A549 (cell line): ENCODE data around the gene TXN. TPM values are rescaled to one million over a fixed set of nuclear protein-coding genes. Genes with fewer than 3 reads are reported as not detected.

Source experiments
- ATAC-seq, 2 experiments: fragments of 200-7000 bp in 1 of 2; fragments of >200 bp in 1 of 2; cut with Nextera tagmentation in 1 of 2; cut with Tn5 transposase in 1 of 2; 3 replicates each; pipeline versions ENCODE4 v1.8.0 to v1.9.1; 2018 to 2020; ENCODE audit warnings: mild to moderate bottlenecking in 1 of 2, moderate library complexity in 1 of 2
- CTCF ChIA-PET: fragments of 300-600 bp; sonication (Branson Sonifier 250); formaldehyde crosslinking; extraction: SDS; loops from one replicate; lab custom pipeline; 2021; ENCODE audit warnings: antibody characterized with exemption, inconsistent platforms; lab: Yijun Ruan, JAX
- POLR2A ChIA-PET: fragments of 350-600 bp; formaldehyde crosslinking; extraction: SDS; loops from one replicate; lab custom pipeline; 2021; ENCODE audit warnings: antibody characterized with exemption, inconsistent platforms; lab: Yijun Ruan, JAX
- DNase-seq, 2 experiments: peaks; one replicate each; pipeline versions ENCODE4 v3.0.0 to v3.0.0-alpha.2; 2011 to 2016; ENCODE audit warnings: low read depth in 1 of 2, low spot score in 1 of 2
- FAIRE-seq: peaks from 2 replicates; lab custom pipeline; 2011; peaks lifted over from hg19 to GRCh38; lab: Jason Lieb, UNC
- H3K27ac ChIP-seq, 2 experiments: fragments of >200 bp; sonication (Bioruptor Twin); formaldehyde crosslinking; 3 replicates each; pipeline ENCODE4 v1.5.1; 2016 to 2017
- H3K4me1 ChIP-seq: fragments of >200 bp; sonication (Bioruptor Twin); formaldehyde crosslinking; 3 replicates; pipeline ENCODE4 v1.6.1; 2016
- H3K4me2 ChIP-seq: fragments of >200 bp; sonication (Bioruptor Twin); formaldehyde crosslinking; 3 replicates; pipeline ENCODE4 v1.6.1; 2016
- H3K4me3 ChIP-seq: fragments of >200 bp; sonication (Bioruptor Twin); formaldehyde crosslinking; 3 replicates; pipeline ENCODE4 v1.5.1; 2016
- H3K9me3 ChIP-seq: fragments of >200 bp; sonication (Bioruptor Twin); formaldehyde crosslinking; 3 replicates; pipeline ENCODE4 v1.6.1; 2016
- BCL3 ChIP-seq: fragments of >200 bp; sonication (Bioruptor Twin); formaldehyde crosslinking; IDR thresholded peaks from 3 replicates; pipeline ENCODE4 v1.6.1; 2016
- CBX8 ChIP-seq: fragments of 200-600 bp; sonication (generic); IDR thresholded peaks from 2 replicates; pipeline ENCODE4 v1.6.1; 2016
- CEBPB ChIP-seq, 2 experiments: fragments of >200 bp in 1 of 2; sonication (Bioruptor Twin) in 1 of 2; formaldehyde crosslinking in 1 of 2; IDR thresholded peaks; 2 replicates each; pipeline ENCODE4 v1.6.1; 2012 to 2016
- CHD2 ChIP-seq: fragments of 150-350 bp; IDR thresholded peaks from 2 replicates; pipeline ENCODE4 v1.6.1; 2014; ENCODE audit warnings: low read length; ENCODE audit not compliant: partially characterized antibody
- CHD4 ChIP-seq: fragments of 200-600 bp; sonication (generic); IDR thresholded peaks from 2 replicates; pipeline ENCODE4 v1.6.1; 2016; ENCODE audit warnings: antibody characterized with exemption, mild to moderate bottlenecking, borderline replicate concordance
- CTCF ChIP-seq: fragments of >200 bp; sonication (Bioruptor Twin); formaldehyde crosslinking; IDR thresholded peaks from 3 replicates; pipeline ENCODE4 v1.5.1; 2016
- EHF ChIP-seq: fragments of 250-450 bp; sonication (Bioruptor Pico); IDR thresholded peaks from 2 replicates; pipeline ENCODE4 v1.5.0; 2020; ENCODE audit warnings: mild to moderate bottlenecking
- EHMT2 ChIP-seq: fragments of 200-600 bp; sonication (generic); IDR thresholded peaks from 2 replicates; pipeline ENCODE4 v1.6.1; 2016; ENCODE audit warnings: antibody characterized with exemption, low read depth, mild to moderate bottlenecking, moderate library complexity
- ELK1 ChIP-seq: fragments of 150-350 bp; IDR thresholded peaks from 2 replicates; pipeline ENCODE4 v1.6.1; 2014; ENCODE audit warnings: low read depth, mild to moderate bottlenecking, low read length
- HDAC2 ChIP-seq: fragments of 200-600 bp; sonication (generic); IDR thresholded peaks from 2 replicates; pipeline ENCODE4 v1.6.1; 2016
- HEYL ChIP-seq: fragments of 250-450 bp; sonication (Bioruptor Pico); IDR thresholded peaks from 2 replicates; pipeline ENCODE4 v1.8.0; 2021; ENCODE audit warnings: mild to moderate bottlenecking, moderate library complexity
- KDM1A ChIP-seq: fragments of 200-600 bp; sonication (generic); IDR thresholded peaks from 2 replicates; pipeline ENCODE4 v1.6.1; 2016; ENCODE audit warnings: low read depth, mild to moderate bottlenecking
- KDM5A ChIP-seq: fragments of 200-600 bp; sonication (generic); IDR thresholded peaks from 2 replicates; pipeline ENCODE4 v1.6.1; 2016; ENCODE audit warnings: antibody characterized with exemption, mild to moderate bottlenecking
- MAX ChIP-seq: IDR thresholded peaks from 2 replicates; pipeline ENCODE4 v1.6.1; 2012
- MYC ChIP-seq: IDR thresholded peaks from 2 replicates; pipeline ENCODE4 v1.6.1; 2012; ENCODE audit warnings: mild to moderate bottlenecking, inconsistent platforms, low read length, improper control_type of control experiment, borderline replicate concordance
- POLR2A ChIP-seq: IDR thresholded peaks from 2 replicates; pipeline ENCODE4 v1.6.1; 2012; ENCODE audit warnings: mild to moderate bottlenecking, low read length
- RAD21 ChIP-seq, 2 experiments: fragments of >200 bp in 1 of 2; sonication (Bioruptor Twin) in 1 of 2; formaldehyde crosslinking in 1 of 2; IDR thresholded peaks in 1 of 2; conservative IDR thresholded peaks in 1 of 2; 2 replicates in 1 of 2; 3 replicates in 1 of 2; pipeline ENCODE4 v1.6.1; 2012 to 2018; ENCODE audit warnings: inconsistent platforms in 1 of 2
- RARB ChIP-seq: fragments of 250-450 bp; sonication (Bioruptor Pico); IDR thresholded peaks from 2 replicates; pipeline ENCODE4 v1.8.0; 2021; ENCODE audit warnings: mild to moderate bottlenecking, moderate library complexity
- RFX5 ChIP-seq: fragments of 450-650 bp; IDR thresholded peaks from 2 replicates; pipeline ENCODE4 v1.7.1; 2014; ENCODE audit warnings: antibody characterized with exemption, mild to moderate bottlenecking, moderate library complexity
- RNF2 ChIP-seq: fragments of 200-600 bp; sonication (generic); IDR thresholded peaks from 2 replicates; pipeline ENCODE4 v1.6.1; 2016; ENCODE audit warnings: low read depth, mild to moderate bottlenecking, antibody characterized with exemption, moderate library complexity, borderline replicate concordance
- SMC3 ChIP-seq: fragments of >200 bp; sonication (Bioruptor Twin); formaldehyde crosslinking; IDR thresholded peaks from 3 replicates; pipeline ENCODE4 v1.6.1; 2018; ENCODE audit warnings: inconsistent platforms
- ZC3H11A ChIP-seq: fragments of 450-650 bp; IDR thresholded peaks from 2 replicates; pipeline ENCODE4 v1.6.1; 2014; ENCODE audit warnings: antibody characterized with exemption, mild to moderate bottlenecking
- ZFP36 ChIP-seq: fragments of 450-650 bp; IDR thresholded peaks from 2 replicates; pipeline ENCODE4 v1.6.1; 2014; ENCODE audit warnings: borderline replicate concordance; ENCODE audit not compliant: partially characterized antibody
- WGBS: methylation state at CpG from one replicate; pipeline ENCODE4 v1.1.6; 2017; ENCODE audit errors: missing lambda C conversion rate; 5-methylcytosine and 5-hydroxymethylcytosine counted together
- polyA plus RNA-seq, 4 experiments: library from polyadenylated mRNA; depleted of rRNA in 3 of 4; stranded (reverse); fragments of >200 nt; fragmentation: RNase III in 1 of 4; extraction: RNeasy Plus Mini Kit Qiagen cat#74134 plus additional on column Dnase treatment in 1 of 4; gene quantifications; 2 replicates in 3 of 4; 3 replicates in 1 of 4; pipeline ENCODE4 v1.2.3, GENCODE V29; 2011 to 2017

The TXN gene
- polyA plus RNA-seq, 2 of the 4 experiments (the other 2 are of a cell fraction), result 1,309 to 1,626 TPM

- ATAC-seq, result no peak
- ChIA-PET POLR2A (no interaction called here), CTCF (no interaction called here)
- Histone ChIP-seq H3K4me1 (no peaks in the 10 kb centered on the region), H3K4me3 (no peak overlapping the region), H3K27ac (no peak overlapping the region), H3K4me2 (no peak overlapping the region), H3K9me3 (no peaks in the 10 kb centered on the region)
- FAIRE-seq, result no peak
- no peak for DNase-seq
- WGBS, result 72% methylated on average over 3 of the region's 3 CpGs
- TF ChIP-seq CHD2, result no peak
- TF ChIP-seq EHF, result no peak
- TF ChIP-seq CTCF, result no peak
- no peak for TF ChIP-seq CEBPB (IDR thresholded peaks at IDR 0.05)
- TF ChIP-seq ZFP36, result no peak
- TF ChIP-seq RARB, result no peak
Measured at GRCh38 chr9:110224583-110224982, 31.7 kb downstream of the TXN start.

- no peak overlapping the region for H3K4me3 ChIP-seq
- FAIRE-seq, result no peak
- TF ChIP-seq MAX (no peak), RFX5 (no peak), BCL3 (no peak), CBX8 (no peak), KDM5A (no peak), MYC (no peak)
- TF ChIP-seq, all 56 proteins: peak for 0
- ATAC-seq (no peak), DNase-seq (no peak)
- POLR2A ChIA-PET, result no interaction called here
- H3K4me1 ChIP-seq, result no peaks in the 10 kb centered on the region
- CTCF ChIA-PET, result interaction anchor here (4.3 to 10.0 kb wide), 2 partner anchors 33 to 318 kb away, joined by 16 to 196 read pairs; no protein-coding TSS in a partner anchor
- no peak overlapping the region for H3K4me2 ChIP-seq
- no peak overlapping the region for H3K27ac ChIP-seq
- 80% methylated on average over 3 of the region's 3 CpGs for WGBS
- H3K9me3 ChIP-seq, result no peaks in the 10 kb centered on the region
Measured at GRCh38 chr9:110220809-110221208, 35.5 kb downstream of the TXN start.

GRCh38 chr9:110217656-110218099 is 38.6 kb downstream of the TXN start:
- WGBS, result 17% methylated on average over 10 of the region's 10 CpGs
- CTCF ChIA-PET, result interaction anchor here (0.6 to 10.0 kb wide), 18 partner anchors 9 to 777 kb away, joined by 3 to 196 read pairs (median 3); partner anchors contain the start of gene C9orf152
- peaks cover 6% of the 10 kb centered on the region; the same call in 2 of the 3 replicates for H3K4me1 ChIP-seq

More at GRCh38 chr9:110217656-110218099, 38.6 kb downstream of the TXN start:
- DNase-seq (peak in 1 of 2 experiments; percentile 63), FAIRE-seq (no peak), ATAC-seq (peak in 1 of 2 experiments; percentile 38; a peak in 2 of 6 replicates)
- POLR2A ChIA-PET, result interaction anchor here (0.6 kb wide), 1 partner anchor 34 kb away, joined by 3 read pairs; no protein-coding TSS in a partner anchor
- no peaks in the 10 kb centered on the region for H3K9me3 ChIP-seq
- no peak overlapping the region for H3K4me3 ChIP-seq
- H3K4me2 ChIP-seq, result peak overlapping the region; percentile 56; the same call in 2 of the 3 replicates
- peak overlapping the region; percentile 31 to 38; a peak in 1 of 6 replicates for H3K27ac ChIP-seq
- TF ChIP-seq RAD21 (conservative IDR thresholded peaks at IDR 0.05 in 1 of 2, IDR thresholded peaks at IDR 0.05 in 1 of 2) (peak; percentile 69 to 82), ZFP36 (no peak), CTCF (peak; percentile 85), EHMT2 (no peak), ELK1 (no peak), RNF2 (no peak), CHD4 (no peak), KDM1A (no peak), ZC3H11A (no peak), POLR2A (no peak), HDAC2 (no peak), HEYL (CRISPR knock-in tag) (no peak), SMC3 (peak; percentile 85)
